ENCODE results near the gene CHRM3.
A peak's percentile ranks its signal among the peaks of the same experiment; 100 is the strongest.
"Not testable (repeated sequence)": the region's sequence is repeated elsewhere in the genome, so short reads cannot be mapped to it uniquely, and the experiment has no call there.

The CHRM3 gene
- total RNA-seq = 0 to 0.83 (median 0.08) reads per million in 18 experiments

DNA sequence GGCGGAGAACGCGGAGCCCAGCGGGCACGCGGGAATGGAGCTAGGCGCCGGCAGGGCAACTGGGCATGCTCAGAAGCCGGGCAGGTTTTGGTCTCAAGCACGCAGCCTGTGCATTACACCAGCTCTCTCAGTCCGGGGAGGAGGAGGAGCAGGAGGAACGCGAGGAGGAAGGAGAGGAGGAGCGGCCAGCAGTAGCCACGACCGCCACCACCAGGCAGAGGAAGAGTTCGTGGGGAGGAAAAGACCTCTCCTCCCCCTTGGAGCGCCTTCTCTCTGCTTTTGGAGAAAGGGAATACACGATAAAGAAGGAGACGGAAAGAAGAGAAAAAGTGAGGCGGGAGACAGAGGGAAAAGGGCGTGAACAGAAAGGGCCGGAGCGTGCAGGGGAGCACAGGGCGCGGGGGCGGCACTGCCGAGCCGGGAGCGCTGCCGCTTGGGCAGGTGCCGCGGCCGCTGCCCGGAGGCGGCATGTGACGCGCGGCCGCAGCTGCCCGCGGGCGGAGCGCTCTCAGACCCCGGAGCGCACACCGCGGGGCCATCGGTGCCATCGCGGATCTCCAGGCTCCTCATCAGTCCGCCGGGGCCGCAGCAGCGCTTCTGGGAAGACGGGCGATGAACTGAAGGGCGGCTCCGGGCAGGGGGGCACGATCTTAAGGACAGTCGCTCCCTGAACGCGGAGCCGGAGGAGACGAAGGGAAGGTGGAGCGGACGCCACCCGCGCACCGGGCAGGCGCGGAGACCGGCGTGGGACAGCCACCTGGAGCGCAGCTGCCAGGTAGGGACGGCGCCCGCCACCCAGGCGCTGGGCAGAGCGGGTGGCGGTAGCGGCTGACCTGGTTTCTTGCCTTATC, at the start of gene CHRM3:
Gene CHRM3 (plus strand): TSS at position 116 of the 851 bp plus-strand sequence. CDS start 520,884 bp downstream, outside the sequence.
- peak; percentile 15 to 32 for DNase-seq

GRCh38 chr1:239337799-239338430, 48.5 kb upstream of the CHRM3 start:
- peak in 1 of 2 donors; percentile 9 for DNase-seq

DNA sequence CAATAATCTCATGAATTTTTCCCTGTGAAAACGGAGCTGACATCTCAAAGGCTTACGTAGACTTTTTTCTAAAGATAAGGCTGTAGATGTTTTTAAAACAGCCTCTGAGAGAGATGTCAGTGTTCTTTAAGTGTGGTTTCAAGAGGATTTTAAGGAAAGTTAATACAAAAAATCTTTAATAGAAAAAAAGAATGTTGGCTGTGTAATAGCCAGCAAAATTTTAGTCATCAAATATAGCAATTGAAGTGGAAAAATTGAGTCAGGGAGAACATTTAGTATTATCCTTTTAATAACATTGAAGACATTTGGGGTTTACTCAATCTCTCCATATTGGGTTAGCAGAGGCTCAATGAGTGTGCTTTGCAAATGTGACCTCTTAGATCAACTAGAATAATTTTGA, 38.6 kb upstream of the CHRM3 start:
- no peak for DNase-seq

DNA sequence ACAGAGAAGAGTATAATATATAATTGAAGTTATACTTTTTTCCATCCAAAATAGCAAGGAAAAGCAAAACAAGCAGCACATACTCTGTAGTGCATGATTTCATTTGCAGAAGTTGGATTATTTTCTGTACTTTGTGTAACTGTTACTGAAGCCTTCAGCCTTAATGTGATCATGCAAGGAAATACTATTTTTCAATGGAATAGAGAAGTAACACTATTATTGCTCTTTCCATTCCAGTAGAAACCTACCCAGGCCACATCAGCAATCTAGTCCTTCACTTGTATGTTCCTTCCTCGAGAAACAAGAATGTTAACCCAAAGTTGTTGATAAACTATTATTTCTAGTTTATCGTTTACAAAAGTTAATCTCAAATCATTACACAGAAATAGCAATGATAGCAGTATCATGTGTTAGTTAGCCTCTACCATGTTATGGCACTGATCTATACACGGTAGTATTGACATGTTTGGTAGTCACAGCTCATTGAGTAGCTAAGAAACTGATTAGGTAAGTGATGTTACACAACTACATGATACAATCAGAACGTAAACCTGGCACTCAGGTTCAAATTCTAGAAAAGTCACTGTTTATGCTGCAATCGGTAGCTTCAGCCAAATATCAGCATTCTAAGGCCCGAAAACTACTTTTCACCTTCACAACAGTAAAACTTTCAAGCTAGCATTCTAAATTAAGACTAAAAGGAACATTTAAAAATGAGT, 37.6 kb upstream of the CHRM3 start:
- DNase-seq = peak in 1 of 2 donors; percentile 47

DNA sequence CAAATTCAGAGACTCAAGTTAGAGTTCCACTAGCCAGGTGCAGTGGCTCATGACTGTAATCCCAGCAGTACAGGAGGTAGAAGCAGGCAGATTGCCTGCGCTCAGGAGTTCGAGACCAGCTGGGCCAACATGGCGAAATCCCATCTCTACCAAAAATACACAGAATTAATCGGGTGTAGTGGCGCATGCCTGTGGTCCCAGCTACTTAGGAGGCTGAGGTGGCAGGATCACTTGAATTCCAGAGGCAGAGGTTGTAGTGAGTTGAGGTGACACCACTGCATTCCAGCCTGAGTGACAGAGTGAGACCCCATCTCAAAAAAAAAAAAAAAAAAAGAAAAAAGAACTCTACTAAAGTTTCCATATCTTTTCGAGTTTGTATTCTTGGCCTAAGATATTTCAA, 36.7 kb upstream of the CHRM3 start:
- DNase-seq = no peak

GRCh38 chr1:239353536-239353935, 32.8 kb upstream of the CHRM3 start:
- DNase-seq = no peak

GRCh38 chr1:239354231-239354630, 32.1 kb upstream of the CHRM3 start:
- DNase-seq = no peak

DNA sequence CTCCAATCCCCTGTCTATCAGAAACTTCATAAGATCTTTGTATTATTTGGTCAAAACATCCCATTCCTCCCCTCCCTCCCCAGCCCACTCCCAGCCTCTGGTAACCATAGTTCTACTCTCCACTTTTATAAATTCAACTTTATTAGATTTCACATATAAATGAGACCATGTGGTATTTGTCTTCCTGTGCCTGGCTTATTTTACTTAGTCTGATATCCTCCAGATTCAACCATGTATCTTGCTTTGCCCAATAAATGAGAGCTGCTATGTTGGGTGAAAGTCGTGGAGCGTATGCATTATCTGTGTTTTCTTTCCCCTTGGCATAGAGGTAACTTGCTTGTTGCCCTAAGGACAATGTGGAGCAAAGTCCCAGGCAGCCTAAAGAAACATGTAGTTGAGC, 28.5 kb upstream of the CHRM3 start:
- DNase-seq = no peak

GRCh38 chr1:239361403-239361802, 25.0 kb upstream of the CHRM3 start:
- no peak for DNase-seq

DNA sequence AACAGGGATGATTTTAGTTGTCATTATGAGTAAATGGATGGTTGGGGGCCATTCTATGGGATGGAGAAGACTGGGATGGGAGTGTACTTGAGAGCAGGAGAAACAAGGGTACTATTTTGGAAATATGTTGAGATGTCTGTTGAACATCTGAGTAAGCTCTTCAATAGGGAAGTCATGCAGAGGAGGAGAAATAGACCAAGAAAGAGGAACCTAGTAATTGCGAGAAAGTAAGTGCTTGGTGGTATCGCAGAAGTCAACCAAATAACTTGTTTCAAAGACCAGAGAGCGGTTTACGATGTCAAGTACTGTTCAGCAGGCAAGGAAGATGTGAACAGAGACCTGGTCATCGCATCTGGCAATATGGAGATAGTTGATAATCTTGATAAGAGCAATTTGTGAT, 22.4 kb upstream of the CHRM3 start:
- peak; percentile 20 to 51 for DNase-seq

DNA sequence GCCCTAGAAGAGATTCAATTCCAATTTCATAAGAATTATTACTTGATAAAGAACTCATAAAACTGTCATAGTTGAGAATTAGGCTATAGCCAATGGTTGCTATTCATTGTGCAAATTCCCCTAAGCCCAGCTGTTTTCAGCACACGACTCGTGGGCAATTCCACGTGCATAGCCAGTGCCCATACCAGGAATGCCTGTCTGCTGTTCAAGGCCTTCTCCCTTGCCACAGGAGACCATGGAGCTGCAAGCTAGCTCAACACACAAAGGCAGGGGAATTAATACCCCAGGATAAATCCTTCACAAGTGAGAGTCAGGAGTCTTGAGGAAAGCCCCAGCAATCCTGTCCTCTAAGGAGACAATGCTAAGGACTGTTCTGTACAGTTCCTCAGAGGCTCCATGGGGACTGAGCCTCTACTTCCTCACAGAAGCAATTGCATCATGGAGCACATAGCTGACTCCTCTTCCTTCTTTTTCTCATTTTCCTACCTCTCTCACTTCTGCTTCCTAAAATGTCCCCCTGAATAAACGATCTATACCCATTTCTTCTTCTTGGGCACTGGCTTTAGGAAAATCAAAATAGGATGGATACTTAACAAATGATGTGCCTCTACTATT, 19.1 kb upstream of the CHRM3 start:
- DNase-seq = peak; percentile 47 to 55

DNA sequence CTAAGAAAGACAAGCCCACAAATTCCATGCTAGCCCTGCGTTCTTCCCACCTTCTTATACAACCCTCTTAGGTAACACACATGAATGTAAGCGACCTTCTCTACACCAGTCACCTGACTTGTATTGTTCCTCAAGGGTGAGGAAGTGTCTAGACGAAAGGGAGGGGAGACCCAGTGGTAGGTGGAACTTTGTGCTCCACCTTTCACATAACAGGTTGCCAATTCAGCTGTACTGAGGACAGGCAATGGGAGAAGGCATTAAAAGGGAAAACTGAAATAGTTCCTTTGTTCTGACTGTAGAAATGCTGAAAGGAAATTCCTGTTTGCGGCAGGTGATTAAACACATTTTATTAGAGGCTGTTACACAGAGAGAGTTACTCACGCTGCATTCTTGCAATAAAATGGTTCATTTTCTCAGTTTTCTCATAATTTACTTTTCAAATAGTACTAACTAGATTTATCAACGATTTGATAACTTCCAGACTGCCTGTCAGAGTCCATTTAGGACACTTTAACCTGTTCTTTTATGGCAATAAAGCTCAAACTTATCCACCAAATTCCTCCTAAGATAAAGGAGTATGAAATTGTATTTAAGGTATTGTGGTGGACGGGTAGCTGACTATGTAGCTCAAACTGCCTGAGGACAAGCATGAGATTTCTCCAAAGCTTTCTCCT, 17.8 kb upstream of the CHRM3 start:
- DNase-seq = no peak

DNA sequence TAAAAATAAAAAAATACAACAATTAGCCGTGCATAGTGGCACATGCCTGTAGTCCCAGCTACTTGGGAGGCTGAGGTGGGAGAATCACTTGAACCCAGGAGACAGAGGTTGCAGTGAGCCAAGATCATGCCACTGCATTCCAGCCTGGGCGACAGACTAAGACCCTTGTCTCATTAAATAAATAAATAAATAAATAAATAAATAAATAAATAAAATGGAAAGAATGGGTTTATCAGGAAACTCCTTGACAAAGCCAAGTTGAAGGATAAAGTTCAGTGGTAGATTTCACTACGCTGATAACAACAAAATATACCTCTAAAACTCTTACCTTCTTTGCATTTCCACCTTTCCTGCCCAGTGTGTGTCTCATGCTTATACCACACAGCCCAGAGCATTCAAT, 15.5 kb upstream of the CHRM3 start:
- DNase-seq = not testable (repeated sequence)

DNA sequence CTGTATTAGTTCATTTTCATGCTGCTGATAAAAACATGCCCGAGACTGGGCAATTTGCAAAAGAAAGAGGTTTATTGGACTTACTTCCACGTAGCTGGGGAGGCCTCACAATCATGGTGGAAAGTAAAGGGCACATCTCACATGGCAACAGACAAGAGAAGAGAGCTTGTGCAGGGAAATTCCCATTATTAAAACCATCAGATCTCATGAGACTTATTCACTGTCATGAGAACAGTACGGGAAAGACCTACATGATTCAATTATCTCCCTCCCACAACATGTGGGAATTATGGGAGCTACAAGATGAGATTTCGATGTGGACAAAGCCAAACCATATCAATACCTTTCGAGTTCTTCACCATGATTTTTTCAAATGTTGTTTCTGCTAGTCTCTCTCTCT, 3.7 kb upstream of the CHRM3 start:
- no peak for DNase-seq

DNA sequence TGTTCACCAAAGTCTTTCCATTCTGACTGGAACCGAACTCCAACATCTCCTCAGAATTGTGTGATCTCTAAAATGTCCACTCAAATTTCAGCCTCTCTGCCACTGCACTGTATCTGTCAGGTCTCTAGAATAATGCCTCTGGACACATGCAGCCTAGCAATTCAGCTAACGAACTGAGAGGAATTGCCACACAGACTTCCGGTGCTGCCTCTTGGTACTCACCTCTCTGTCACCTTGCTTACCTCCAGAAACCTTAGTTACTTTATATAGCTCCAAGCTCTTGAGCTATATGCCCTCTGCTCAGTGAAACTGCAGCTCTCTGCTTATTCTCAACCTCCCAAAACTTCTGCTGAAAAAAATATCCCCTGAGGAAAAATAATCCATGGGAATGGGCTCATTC, 2.7 kb upstream of the CHRM3 start:
- DNase-seq = no peak

- DNase-seq = peak in 1 of 2 donors; percentile 15
Observed at GRCh38 chr1:239387304-239388158, 1.2 kb downstream of the CHRM3 start.

DNA sequence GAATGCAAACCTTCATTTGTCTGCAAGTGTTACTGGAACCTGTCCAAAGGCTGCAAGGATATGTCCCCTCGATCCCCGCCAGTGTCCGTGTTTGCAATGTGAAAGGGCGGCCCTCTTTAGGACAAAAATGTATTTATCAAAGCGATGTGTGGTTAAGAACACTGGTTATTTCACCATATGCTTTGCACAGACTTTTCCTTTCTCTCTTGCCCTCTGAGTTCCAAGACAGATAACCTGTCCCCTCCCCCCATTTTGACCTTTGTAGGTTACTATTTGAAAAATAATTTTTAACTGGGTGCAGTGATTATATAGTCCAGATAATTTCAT, 1.8 kb downstream of the CHRM3 start:
- no peak for DNase-seq

GRCh38 chr1:239388578-239388977, 2.2 kb downstream of the CHRM3 start:
- DNase-seq = no peak

GRCh38 chr1:239389703-239390102, 3.3 kb downstream of the CHRM3 start:
- DNase-seq = no peak

- DNase-seq = no peak
Observed at GRCh38 chr1:239392271-239392670, 5.9 kb downstream of the CHRM3 start.

- DNase-seq = no peak
Observed at GRCh38 chr1:239394107-239394506, 7.7 kb downstream of the CHRM3 start.

DNA sequence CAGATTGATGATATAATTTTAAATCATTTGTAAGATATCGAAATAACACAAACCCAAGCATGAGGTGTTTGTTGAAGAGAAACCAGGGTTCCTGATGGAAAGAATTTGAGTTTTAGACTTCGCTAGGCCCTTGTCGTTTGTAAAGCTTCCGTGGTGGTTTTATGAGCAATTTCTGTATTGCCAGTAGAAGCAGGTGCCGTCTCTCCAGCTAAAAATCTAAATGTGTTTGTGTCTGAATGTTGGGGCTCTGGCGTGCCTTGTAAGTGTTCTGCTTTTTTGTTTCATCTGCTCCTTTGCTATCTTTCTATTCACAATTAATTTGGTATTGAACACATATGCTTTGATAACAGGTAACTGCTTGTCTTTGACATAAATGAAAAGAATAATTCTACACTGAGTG, 27.5 kb downstream of the CHRM3 start:
- no peak for DNase-seq
